DND-41 (cell line): ENCODE measurements around the gene EXOC4.

Experiments
- CTCF ChIP-seq: IDR thresholded peaks from 2 replicates; pipeline ENCODE4 v1.5.1; 2012; ENCODE audit warnings: borderline replicate concordance, low read length, moderate library complexity, mild to moderate bottlenecking; ENCODE audit not compliant: poor library complexity, severe bottlenecking; ENCODE audit errors: extremely low read depth
- EZH2 ChIP-seq: IDR thresholded peaks from 3 replicates; pipeline ENCODE4 v1.6.1; 2012; ENCODE audit warnings: borderline replicate concordance, low read depth, mild to moderate bottlenecking, moderate library complexity, low read length, inconsistent platforms; ENCODE audit not compliant: severe bottlenecking

DNA sequence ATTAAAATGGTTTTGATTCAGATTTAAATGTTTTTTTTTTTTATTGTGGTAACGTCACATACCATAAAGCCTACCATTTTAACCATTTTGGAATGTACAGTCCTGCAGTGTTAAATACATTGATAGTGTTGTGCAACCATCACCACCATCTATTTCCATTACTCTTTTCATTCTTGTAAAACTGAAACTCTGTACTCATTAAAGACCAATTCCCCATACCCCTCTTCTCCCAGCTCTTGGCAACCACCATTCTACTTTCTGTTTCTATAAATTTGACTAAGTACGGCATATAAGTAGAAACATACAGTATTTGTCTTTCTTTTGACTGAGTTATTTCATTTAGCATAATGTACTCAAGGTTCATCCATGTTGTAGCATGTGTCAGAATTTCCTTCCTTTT lies 96.2 kb downstream of the EXOC4 start:
- TF ChIP-seq CTCF, result no peak
- TF ChIP-seq EZH2, result no peak
